Lower lobe of right lung (tissue), 2 donors: ENCODE results near the gene CEBPB. TPM values are rescaled to one million over a fixed set of nuclear protein-coding genes. Genes with fewer than 3 reads are reported as not detected.

Experiments
- ATAC-seq, 2 donors: fragments of 200-7000 bp; cut with Tn5 transposase; one replicate each; pipeline ENCODE4 v1.9.1; 2020 to 2022; ENCODE audit warnings: mild to moderate bottlenecking in 2 of 2, moderate library complexity in 2 of 2
- DNase-seq: peaks from one replicate; pipeline ENCODE4 v3.0.0-alpha.2; 2020
- H3K27ac ChIP-seq: fragments of 200-600 bp; one replicate; pipeline ENCODE4 v1.8.0; 2022
- H3K27me3 ChIP-seq: fragments of 200-600 bp; one replicate; pipeline ENCODE4 v1.8.0; 2022; ENCODE audit warnings: low read depth
- H3K36me3 ChIP-seq: fragments of 200-600 bp; one replicate; pipeline ENCODE4 v1.8.0; 2022; ENCODE audit warnings: mild to moderate bottlenecking
- H3K4me1 ChIP-seq: fragments of 200-600 bp; one replicate; pipeline ENCODE4 v1.8.0; 2022
- H3K4me3 ChIP-seq: fragments of 200-600 bp; one replicate; pipeline ENCODE4 v1.8.0; 2022; ENCODE audit warnings: mild to moderate bottlenecking
- H3K9me3 ChIP-seq: fragments of 200-600 bp; one replicate; pipeline ENCODE4 v1.8.0; 2022
- CTCF ChIP-seq: fragments of 200-600 bp; IDR thresholded peaks from one replicate; pipeline ENCODE4 v1.8.0; 2022; ENCODE audit warnings: antibody characterized with exemption, mild to moderate bottlenecking
- intact Hi-C: fragments of 100-400 bp; cut with DNase I; formaldehyde crosslinking; loops from one replicate; pipeline ENCODE4 v1.11.0; 2022
- total RNA-seq: library from RNA; stranded (reverse); fragmentation: NEBNext Ultra II Directional; extraction: Animal tissue kit (Norgen Biotek cat#: 25700); gene quantifications from one replicate; pipeline ENCODE4 v1.2.1, GENCODE V29; 2021
- donor health status: DM: no; HTN: yes; CAD: no; lungs with severe emphysema.

CEBPB gene
- total RNA-seq, 1 donor from 2014 or later: 326 TPM

GRCh38 chr20:50186151-50186885, 4.3 kb upstream of the CEBPB start:
- Histone ChIP-seq H3K27me3 (no peaks in the 10 kb centered on the region), H3K4me3 (no peak overlapping the region), H3K9me3 (no peaks in the 10 kb centered on the region), H3K27ac (no peak overlapping the region), H3K4me1 (peaks cover 23% of the 10 kb centered on the region), H3K36me3 (no peaks in the 10 kb centered on the region)
- peak; percentile 99 for TF ChIP-seq CTCF
- DNase-seq: peak; percentile 93
- peak; percentile 41 to 53 for ATAC-seq
- intact Hi-C loops: loop anchor here (5.0 kb wide), 1 partner anchor 276 kb away; no protein-coding TSS in a partner anchor

GRCh38 chr20:50186987-50187402, 3.6 kb upstream of the CEBPB start:
- intact Hi-C loops: loop anchor here (5.0 kb wide), 1 partner anchor 275 kb away; no protein-coding TSS in a partner anchor
- peaks cover 23% of the 10 kb centered on the region for H3K4me1 ChIP-seq
- TF ChIP-seq CTCF: no peak
- no peaks in the 10 kb centered on the region for H3K36me3 ChIP-seq
- no peak overlapping the region for H3K4me3 ChIP-seq
- H3K9me3 ChIP-seq: no peaks in the 10 kb centered on the region
- no peak overlapping the region for H3K27ac ChIP-seq
- no peaks in the 10 kb centered on the region for H3K27me3 ChIP-seq
- ATAC-seq: no peak
- DNase-seq: no peak

- DNase-seq (peak; percentile 71), ATAC-seq (no peak)
- Histone ChIP-seq H3K36me3 (no peaks in the 10 kb centered on the region), H3K4me3 (no peak overlapping the region), H3K4me1 (peaks cover 23% of the 10 kb centered on the region), H3K9me3 (no peaks in the 10 kb centered on the region), H3K27me3 (no peaks in the 10 kb centered on the region), H3K27ac (no peak overlapping the region)
- no peak for TF ChIP-seq CTCF
- intact Hi-C loops: loop anchor here (5.0 kb wide), 1 partner anchor 275 kb away; no protein-coding TSS in a partner anchor
Observed at GRCh38 chr20:50187403-50188051, 3.1 kb upstream of the CEBPB start.

- TF ChIP-seq CTCF: no peak
- Histone ChIP-seq H3K4me3 (no peak overlapping the region), H3K27me3 (no peaks in the 10 kb centered on the region), H3K27ac (no peak overlapping the region), H3K36me3 (peaks cover 7% of the 10 kb centered on the region), H3K9me3 (no peaks in the 10 kb centered on the region), H3K4me1 (peaks cover 25% of the 10 kb centered on the region)
- intact Hi-C loops: loop anchor here (5.0 kb wide), 1 partner anchor 274 kb away; no protein-coding TSS in a partner anchor
- ATAC-seq (no peak), DNase-seq (no peak)
Observed at GRCh38 chr20:50188287-50188688, 2.3 kb upstream of the CEBPB start.

GRCh38 chr20:50188879-50189680, 1.6 kb upstream of the CEBPB start:
- peak; percentile 74 for DNase-seq
- Histone ChIP-seq H3K9me3 (no peaks in the 10 kb centered on the region), H3K27me3 (no peaks in the 10 kb centered on the region), H3K4me1 (peaks cover 31% of the 10 kb centered on the region), H3K27ac (peak overlapping the region; percentile 100), H3K4me3 (no peak overlapping the region), H3K36me3 (peaks cover 15% of the 10 kb centered on the region)
- intact Hi-C loops: loop anchor here (5.0 kb wide), 1 partner anchor 273 kb away; no protein-coding TSS in a partner anchor
- ATAC-seq: peak in 1 of 2 donors; percentile 0
- TF ChIP-seq CTCF: no peak
